ENCODE measurements around the gene COX7A2L. TPM values are rescaled to one million over a fixed set of nuclear protein-coding genes. Genes with fewer than 3 reads are reported as not detected.
"Not testable (repeated sequence)": the region's sequence is repeated elsewhere in the genome, so short reads cannot be mapped to it uniquely, and the experiment has no call there.

COX7A2L gene
- total RNA-seq, 4 donors from 2014 or later: 92.0 to 110 (median 94.4) TPM

DNA sequence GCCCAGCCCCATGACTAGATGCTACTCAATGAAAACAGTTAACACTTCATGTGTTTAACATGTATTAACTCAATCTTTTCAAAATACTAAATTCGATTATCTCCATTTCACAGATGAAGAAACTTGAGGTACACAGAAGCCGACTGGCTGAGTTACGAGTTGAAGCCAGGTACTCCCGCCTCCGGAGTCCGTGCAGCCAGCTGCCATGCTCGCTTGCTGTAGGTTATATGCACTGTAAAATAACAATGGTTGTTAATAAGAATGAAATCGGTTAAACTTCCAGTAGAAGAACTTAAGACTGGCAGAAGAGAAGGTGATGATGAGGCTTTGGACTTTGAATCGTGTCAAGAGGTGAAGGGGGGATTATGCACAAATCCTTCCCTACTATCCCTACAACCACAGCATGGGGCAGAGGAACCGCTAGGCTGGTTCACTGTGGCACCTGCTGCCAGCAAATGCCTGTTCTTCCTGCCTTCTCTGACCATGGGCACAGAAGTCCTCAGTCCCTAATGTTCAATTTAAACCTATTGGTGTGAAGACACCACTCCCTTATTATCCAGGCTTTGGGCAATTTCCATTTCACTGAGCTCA lies 25.4 kb downstream of the COX7A2L start:
- no peak for DNase-seq (ENCODE audit: low spot score in 2 of 2)
- H3K4me3 ChIP-seq (ENCODE audit: low read depth, poor library complexity, severe bottlenecking): no peak overlapping the region
- intact Hi-C loops (cut with DNase I; ENCODE audit: low total_unique reads): loop anchor here (10.0 kb wide), 1 partner anchor 241 kb away; no protein-coding TSS in a partner anchor
- WGBS, 2 donors: 95 to 98% methylated on average over 10 of the region's 10 CpGs
- TF ChIP-seq POLR2A (IDR thresholded peaks at IDR 0.05): no peak
- TF ChIP-seq, protein P1, sequence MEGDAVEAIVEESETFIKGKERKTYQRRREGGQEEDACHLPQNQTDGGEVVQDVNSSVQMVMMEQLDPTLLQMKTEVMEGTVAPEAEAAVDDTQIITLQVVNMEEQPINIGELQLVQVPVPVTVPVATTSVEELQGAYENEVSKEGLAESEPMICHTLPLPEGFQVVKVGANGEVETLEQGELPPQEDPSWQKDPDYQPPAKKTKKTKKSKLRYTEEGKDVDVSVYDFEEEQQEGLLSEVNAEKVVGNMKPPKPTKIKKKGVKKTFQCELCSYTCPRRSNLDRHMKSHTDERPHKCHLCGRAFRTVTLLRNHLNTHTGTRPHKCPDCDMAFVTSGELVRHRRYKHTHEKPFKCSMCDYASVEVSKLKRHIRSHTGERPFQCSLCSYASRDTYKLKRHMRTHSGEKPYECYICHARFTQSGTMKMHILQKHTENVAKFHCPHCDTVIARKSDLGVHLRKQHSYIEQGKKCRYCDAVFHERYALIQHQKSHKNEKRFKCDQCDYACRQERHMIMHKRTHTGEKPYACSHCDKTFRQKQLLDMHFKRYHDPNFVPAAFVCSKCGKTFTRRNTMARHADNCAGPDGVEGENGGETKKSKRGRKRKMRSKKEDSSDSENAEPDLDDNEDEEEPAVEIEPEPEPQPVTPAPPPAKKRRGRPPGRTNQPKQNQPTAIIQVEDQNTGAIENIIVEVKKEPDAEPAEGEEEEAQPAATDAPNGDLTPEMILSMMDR (IDR thresholded peaks at IDR 0.05): no peak

DNA sequence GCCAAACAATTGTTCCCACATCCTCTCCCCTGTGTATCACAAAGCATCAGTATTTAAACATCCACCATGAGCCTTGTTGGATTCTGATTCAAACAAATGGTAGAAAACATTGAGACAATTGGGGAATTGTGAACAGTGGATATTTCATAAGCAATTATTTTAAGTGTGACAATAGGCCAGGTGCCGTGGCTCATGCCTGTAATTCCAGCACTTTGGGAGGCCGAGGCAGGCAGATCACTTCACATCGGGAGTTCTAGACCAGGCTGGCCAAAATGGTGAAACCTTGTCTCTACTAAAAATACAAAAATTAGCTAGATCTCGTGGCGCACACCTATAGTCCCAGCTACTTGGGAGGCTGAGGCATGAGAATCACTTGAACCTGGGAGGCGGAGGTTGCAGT lies 26.2 kb downstream of the COX7A2L start:
- H3K4me3 ChIP-seq (ENCODE audit: low read depth, poor library complexity, severe bottlenecking); DNase-seq (ENCODE audit: low spot score in 2 of 2): not testable (repeated sequence)
- intact Hi-C loops (cut with DNase I; ENCODE audit: low total_unique reads): loop anchor here (10.0 kb wide), 1 partner anchor 240 kb away; no protein-coding TSS in a partner anchor
- 99% methylated on average over 6 of the region's 6 CpGs for WGBS, 2 donors

DNA sequence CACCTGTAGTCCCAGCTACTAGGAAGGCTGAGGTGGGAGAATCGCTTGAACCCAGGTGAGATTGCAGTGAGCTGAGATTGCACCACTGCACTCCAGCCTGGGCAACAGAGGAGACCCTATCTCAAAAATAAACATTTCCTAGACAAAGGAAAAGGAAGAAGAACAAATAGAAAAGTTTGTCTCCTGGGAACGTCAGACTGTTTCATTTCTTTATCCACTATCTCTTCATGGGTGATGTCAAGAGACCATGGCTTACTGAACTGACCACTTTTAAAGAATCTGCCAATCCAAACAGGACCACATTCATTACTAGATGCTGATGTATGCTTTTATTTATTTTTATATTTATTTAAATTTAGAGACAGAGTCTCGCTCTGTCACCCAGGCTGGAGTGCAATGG lies 26.8 kb downstream of the COX7A2L start:
- no peak overlapping the region for H3K4me3 ChIP-seq (ENCODE audit: low read depth, poor library complexity, severe bottlenecking)
- no peak for DNase-seq (ENCODE audit: low spot score in 2 of 2)
- WGBS, 2 donors: 87 to 97% methylated on average over 3 of the region's 3 CpGs
- intact Hi-C loops (cut with DNase I; ENCODE audit: low total_unique reads): loop anchor here (10.0 kb wide), 1 partner anchor 239 kb away; no protein-coding TSS in a partner anchor
- TF ChIP-seq, protein P1 (IDR thresholded peaks at IDR 0.05): no peak
- TF ChIP-seq POLR2A (IDR thresholded peaks at IDR 0.05): no peak

DNA sequence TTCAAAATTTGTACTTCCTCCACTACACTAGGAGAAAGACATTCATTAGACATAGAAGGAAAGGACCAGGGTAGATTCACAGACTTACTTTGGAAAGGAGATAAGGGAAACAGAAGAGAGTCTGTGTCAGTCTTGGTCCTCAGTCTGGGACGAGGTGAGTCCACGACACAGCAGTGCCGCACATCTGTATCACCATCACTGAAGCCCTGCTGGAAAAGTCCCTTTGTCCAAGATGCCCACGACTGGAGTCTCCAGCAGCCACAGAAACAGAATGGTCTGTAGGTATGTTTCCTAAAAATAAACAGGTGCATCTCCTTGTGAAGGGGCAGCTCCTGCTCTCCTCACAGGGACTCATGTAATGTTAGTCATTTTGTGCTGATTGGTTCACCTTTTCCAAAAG lies 27.4 kb downstream of the COX7A2L start:
- 94 to 96% methylated on average over 4 of the region's 4 CpGs for WGBS, 2 donors
- no peak for DNase-seq (ENCODE audit: low spot score in 2 of 2)
- intact Hi-C loops (cut with DNase I; ENCODE audit: low total_unique reads): loop anchor here (10.0 kb wide), 1 partner anchor 239 kb away; no protein-coding TSS in a partner anchor
- no peak for TF ChIP-seq POLR2A (IDR thresholded peaks at IDR 0.05)
- no peak overlapping the region for H3K4me3 ChIP-seq (ENCODE audit: low read depth, poor library complexity, severe bottlenecking)

DNA sequence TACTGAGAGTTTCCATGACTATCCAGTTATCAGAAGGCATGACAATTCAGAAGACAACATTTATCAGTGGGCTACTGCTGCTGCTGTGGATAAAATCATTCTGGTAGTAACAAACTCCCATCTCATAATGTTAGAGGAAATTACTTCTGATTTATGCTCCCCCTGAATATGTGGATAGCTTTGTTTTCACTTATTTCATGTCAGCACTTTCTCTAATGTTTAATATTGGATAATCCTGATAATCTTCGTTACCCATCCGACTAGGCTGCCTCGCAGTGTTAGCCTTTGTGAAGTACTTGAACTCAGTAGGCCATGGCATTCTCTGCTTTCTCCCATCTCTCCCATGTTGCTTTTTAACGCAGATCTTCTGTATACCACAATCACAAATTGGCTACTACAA lies 28.4 kb downstream of the COX7A2L start:
- WGBS, 2 donors: 93 to 96% methylated on average over 4 of the region's 4 CpGs
- intact Hi-C loops (cut with DNase I; ENCODE audit: low total_unique reads): loop anchor here (10.0 kb wide), 1 partner anchor 238 kb away; no protein-coding TSS in a partner anchor
- DNase-seq (ENCODE audit: low spot score in 2 of 2): no peak
- no peak overlapping the region for H3K4me3 ChIP-seq (ENCODE audit: low read depth, poor library complexity, severe bottlenecking)
- no peak for TF ChIP-seq POLR2A (IDR thresholded peaks at IDR 0.05)
- TF ChIP-seq, protein P1 (IDR thresholded peaks at IDR 0.05): no peak

DNA sequence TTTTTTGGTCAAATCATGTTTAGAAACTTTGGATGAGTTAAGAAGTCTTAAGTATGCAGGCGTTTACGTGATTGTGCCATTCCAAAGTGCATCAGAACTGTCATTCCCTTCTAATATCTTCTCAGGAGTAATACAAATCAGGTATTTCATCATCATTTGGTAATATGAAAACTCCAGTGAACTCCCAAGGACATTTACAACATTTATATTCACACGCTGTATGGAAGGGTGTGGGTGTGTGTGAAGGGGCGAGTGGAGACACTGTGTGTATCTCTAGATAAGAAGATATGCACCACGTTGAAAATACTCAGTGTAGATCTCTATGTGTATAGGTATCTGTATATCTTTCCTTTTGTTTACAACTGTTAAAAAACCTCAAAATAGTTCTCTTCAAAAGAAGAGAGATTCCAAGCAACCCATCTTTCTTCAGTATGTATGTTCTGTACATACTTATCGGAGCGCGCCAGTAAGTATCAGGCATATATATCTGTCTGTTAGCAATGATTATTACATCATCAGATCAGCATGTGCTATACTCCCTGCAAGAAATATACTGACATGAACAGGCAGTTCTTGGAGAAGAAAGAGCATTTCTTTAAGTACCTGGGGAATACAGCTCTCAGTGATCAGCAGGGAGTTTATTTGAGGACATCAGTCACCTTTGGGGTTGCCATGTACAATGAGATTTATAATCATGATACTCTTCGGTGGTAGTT lies 29.3 kb downstream of the COX7A2L start:
- 70 to 78% methylated on average over 9 of the region's 9 CpGs for WGBS, 2 donors
- DNase-seq (ENCODE audit: low spot score in 2 of 2): no peak
- TF ChIP-seq POLR2A (IDR thresholded peaks at IDR 0.05): no peak
- TF ChIP-seq, protein P1 (IDR thresholded peaks at IDR 0.05): no peak
- H3K4me3 ChIP-seq (ENCODE audit: low read depth, poor library complexity, severe bottlenecking): no peak overlapping the region
- intact Hi-C loops (cut with DNase I; ENCODE audit: low total_unique reads): loop anchor here (10.0 kb wide), 1 partner anchor 237 kb away; no protein-coding TSS in a partner anchor
